ENCODE measurements around the gene MRGPRE.

Gene MRGPRE

GRCh38 chr11:3227568-3228444 is 4.4 kb downstream of the MRGPRE start:
- no peak for DNase-seq (ENCODE audit: low read depth in 1 of 2, low spot score in 1 of 2)

GRCh38 chr11:3226846-3227567 is 5.2 kb downstream of the MRGPRE start:
- no peak for DNase-seq (ENCODE audit: low read depth in 1 of 2, low spot score in 1 of 2)

GRCh38 chr11:3225826-3226750 is 6.1 kb downstream of the MRGPRE start:
- DNase-seq (ENCODE audit: low read depth in 1 of 2, low spot score in 1 of 2): no peak

- no peak for DNase-seq (ENCODE audit: low read depth in 1 of 2, low spot score in 1 of 2)
Measured at GRCh38 chr11:3225159-3225758, 7.0 kb downstream of the MRGPRE start.

- no peak for DNase-seq (ENCODE audit: low read depth in 1 of 2, low spot score in 1 of 2)
Measured at GRCh38 chr11:3224401-3225057, 7.7 kb downstream of the MRGPRE start.

- no peak for DNase-seq (ENCODE audit: low read depth in 1 of 2, low spot score in 1 of 2)
Measured at GRCh38 chr11:3223932-3224381, 8.3 kb downstream of the MRGPRE start.

- DNase-seq (ENCODE audit: low read depth in 1 of 2, low spot score in 1 of 2): no peak
Measured at GRCh38 chr11:3222941-3223915, 9.0 kb downstream of the MRGPRE start.

GRCh38 chr11:3222003-3222855 is 10.0 kb downstream of the MRGPRE start:
- DNase-seq (ENCODE audit: low read depth in 1 of 2, low spot score in 1 of 2): no peak

- no peak for DNase-seq (ENCODE audit: low read depth in 1 of 2, low spot score in 1 of 2)
Measured at GRCh38 chr11:3221408-3222002, 10.7 kb downstream of the MRGPRE start.

GRCh38 chr11:3220521-3221407 is 11.5 kb downstream of the MRGPRE start:
- no peak for DNase-seq (ENCODE audit: low read depth in 1 of 2, low spot score in 1 of 2)

GRCh38 chr11:3220101-3220500 is 12.1 kb downstream of the MRGPRE start:
- DNase-seq (ENCODE audit: low read depth in 1 of 2, low spot score in 1 of 2): no peak

- no peak for DNase-seq (ENCODE audit: low read depth in 1 of 2, low spot score in 1 of 2)
Measured at GRCh38 chr11:3219281-3219892, 12.8 kb downstream of the MRGPRE start.

- DNase-seq (ENCODE audit: low read depth in 1 of 2, low spot score in 1 of 2): no peak
Measured at GRCh38 chr11:3218483-3219280, 13.5 kb downstream of the MRGPRE start, which contains the start of gene MRGPRG. Gene MRGPRG (minus strand): TSS chr11:3218813. CDS start chr11:3218813, 0 bp downstream.

- no peak for DNase-seq (ENCODE audit: low read depth in 1 of 2, low spot score in 1 of 2)
Measured at GRCh38 chr11:3217818-3218482, 14.3 kb downstream of the MRGPRE start.

GRCh38 chr11:3216027-3216525 is 16.1 kb downstream of the MRGPRE start:
- no peak for DNase-seq (ENCODE audit: low read depth in 1 of 2, low spot score in 1 of 2)

All from activated T-helper 1 cell treated with anti-CD3 and anti-CD28 coated beads, Interleukin-2, amount 50 U/mL, for 16 hours (primary cell).